GM12892 (cell line): ENCODE data around the gene EGFL8.
"Not testable (repeated sequence)": the region's sequence is repeated elsewhere in the genome, so short reads cannot be mapped to it uniquely, and the experiment has no call there.

Experiments used
- DNase-seq: peaks from one replicate; pipeline ENCODE4 v3.0.0; 2011; ENCODE audit not compliant: insufficient read length
- FAIRE-seq: peaks from 2 replicates; lab custom pipeline; 2011; peaks lifted over from hg19 to GRCh38; lab: Jason Lieb, UNC
- POLR2A ChIP-seq: IDR thresholded peaks from 2 replicates; pipeline ENCODE4 v1.6.1; 2011; ENCODE audit warnings: low read depth, low read length, control low read depth
- POLR2AphosphoS5 ChIP-seq: IDR thresholded peaks from 2 replicates; pipeline ENCODE4 v1.6.1; 2011; ENCODE audit warnings: low read depth, low read length, control low read depth
- TAF1 ChIP-seq: IDR thresholded peaks from 2 replicates; pipeline ENCODE4 v1.6.1; 2011; ENCODE audit warnings: low read depth, mild to moderate bottlenecking, control low read depth, low read length, borderline replicate concordance

The EGFL8 gene

DNA sequence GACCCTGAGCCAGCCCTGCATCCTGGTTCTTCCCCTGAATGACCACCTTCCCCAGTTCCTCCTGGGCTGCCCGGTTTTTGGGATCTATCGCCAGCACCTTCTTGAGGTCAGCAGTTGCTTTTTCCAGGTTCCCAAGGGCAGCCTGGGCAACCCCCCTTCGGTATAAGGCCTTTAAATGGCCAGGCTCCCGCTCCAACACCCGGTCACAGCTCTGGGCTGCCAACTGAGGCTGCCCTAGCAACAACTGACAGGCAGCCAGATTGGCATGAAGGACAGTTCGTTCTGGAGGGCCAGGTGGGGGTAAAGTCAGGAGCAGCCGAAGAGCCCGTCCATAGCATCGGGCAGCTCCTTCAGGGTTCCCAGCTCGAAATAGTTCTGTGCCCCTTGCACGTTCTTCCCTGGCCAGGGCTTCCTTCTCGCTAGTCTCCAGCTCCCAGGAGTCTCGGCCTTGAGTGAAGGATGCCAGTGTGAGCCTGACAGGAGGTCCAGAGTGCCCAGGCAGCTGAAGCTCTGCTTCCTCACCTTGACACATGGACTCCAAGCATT, 35.6 kb upstream of the EGFL8 start:
- DNase-seq, result no peak
- FAIRE-seq, result no peak
- no peak for TF ChIP-seq TAF1
- no peak for TF ChIP-seq POLR2A
- no peak for TF ChIP-seq POLR2AphosphoS5

GRCh38 chr6:32129297-32130088, 34.9 kb upstream of the EGFL8 start:
- no peak for FAIRE-seq
- no peak for TF ChIP-seq TAF1
- no peak for TF ChIP-seq POLR2A
- no peak for TF ChIP-seq POLR2AphosphoS5

DNA sequence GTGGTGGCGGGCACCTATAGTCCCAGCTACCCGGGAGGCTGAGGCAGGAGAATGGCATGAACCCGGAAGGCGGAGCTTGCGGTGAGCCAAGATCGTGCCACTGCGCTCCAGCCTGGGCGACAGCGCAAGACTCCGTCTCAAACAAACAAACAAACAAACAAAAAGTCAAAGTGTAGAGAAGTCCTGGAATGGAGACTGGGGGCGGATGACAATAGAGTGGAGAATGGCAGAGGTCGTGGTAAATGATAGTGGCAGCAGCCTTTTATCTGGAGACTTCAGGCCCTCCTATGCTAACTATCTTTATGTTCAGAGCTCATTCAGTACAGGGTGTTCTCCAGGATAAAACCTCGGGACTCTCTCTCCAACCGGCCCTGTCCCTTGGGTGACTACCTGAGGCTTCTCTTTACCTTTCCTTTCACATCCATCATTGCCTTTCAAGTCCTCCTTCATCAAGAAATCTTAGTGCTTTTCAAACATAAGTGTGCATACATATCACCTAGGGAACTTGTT, 32.9 kb upstream of the EGFL8 start:
- FAIRE-seq, result no peak
- no peak for TF ChIP-seq TAF1
- no peak for TF ChIP-seq POLR2A
- TF ChIP-seq POLR2AphosphoS5, result no peak
- no peak for DNase-seq

More at GRCh38 chr6:32129297-32130088, 34.9 kb upstream of the EGFL8 start:
- no peak for DNase-seq

- TF ChIP-seq TAF1 (no peak), POLR2A (no peak), POLR2AphosphoS5 (no peak)
These were observed 32.3 kb upstream of the EGFL8 start for GRCh38 chr6:32132110-32132509.

GRCh38 chr6:32133786-32134185, 30.6 kb upstream of the EGFL8 start:
- FAIRE-seq, result no peak
- DNase-seq, result no peak
- TF ChIP-seq POLR2AphosphoS5, result no peak
- TF ChIP-seq POLR2A, result no peak
- no peak for TF ChIP-seq TAF1

More at GRCh38 chr6:32132110-32132509, 32.3 kb upstream of the EGFL8 start:
- FAIRE-seq, result no peak
- no peak for DNase-seq

GRCh38 chr6:32137454-32137853, 26.9 kb upstream of the EGFL8 start:
- TF ChIP-seq POLR2A (no peak), POLR2AphosphoS5 (no peak), TAF1 (no peak)
- FAIRE-seq (no peak), DNase-seq (no peak)

GRCh38 chr6:32139590-32139989, 24.8 kb upstream of the EGFL8 start:
- no peak for DNase-seq
- TF ChIP-seq POLR2AphosphoS5, result no peak
- no peak for TF ChIP-seq TAF1
- TF ChIP-seq POLR2A, result no peak
- FAIRE-seq, result no peak

GRCh38 chr6:32140420-32141046, 23.9 kb upstream of the EGFL8 start:
- no peak for DNase-seq
- FAIRE-seq, result no peak
- TF ChIP-seq POLR2A (no peak), TAF1 (no peak), POLR2AphosphoS5 (no peak)

DNA sequence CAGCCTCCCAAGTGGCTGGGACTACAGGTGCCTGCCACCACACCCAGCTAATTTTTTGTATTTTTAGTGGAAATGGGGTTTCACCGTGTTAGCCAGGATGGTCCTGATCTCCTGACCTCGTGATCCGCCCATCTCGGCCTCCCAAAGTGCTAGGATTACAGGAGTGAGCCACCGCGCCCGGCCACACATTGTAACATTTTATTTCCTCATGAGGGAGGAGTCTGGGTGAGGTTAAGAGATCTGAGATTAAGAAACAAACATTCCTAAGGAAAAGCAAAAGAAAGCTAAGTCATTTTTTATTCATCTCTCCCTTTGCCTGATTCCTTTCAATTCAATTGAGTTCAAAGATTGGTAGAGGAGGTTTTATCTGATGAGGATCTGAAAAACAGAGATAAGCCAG, 20.2 kb upstream of the EGFL8 start:
- FAIRE-seq, DNase-seq: not testable (repeated sequence)

DNA sequence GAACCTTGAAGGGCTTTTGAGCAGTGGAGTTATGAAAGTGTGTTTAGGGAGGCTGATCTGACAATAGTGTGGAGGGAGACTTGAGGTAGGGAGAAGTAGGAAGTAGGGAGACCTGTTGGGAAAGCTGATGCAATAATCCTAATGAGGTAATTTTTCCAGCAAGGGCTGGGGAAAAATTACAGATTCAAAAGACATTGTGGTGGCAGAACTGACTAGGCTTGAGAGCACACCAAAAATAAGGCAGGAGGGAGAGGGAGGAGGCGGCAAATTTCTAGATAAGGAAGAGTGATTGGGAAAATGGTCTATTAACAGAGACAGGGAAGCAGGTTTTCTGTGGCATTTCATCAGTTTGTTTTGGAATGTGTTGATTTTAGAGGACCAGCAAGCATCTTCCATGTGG, 18.1 kb upstream of the EGFL8 start:
- TF ChIP-seq POLR2AphosphoS5 (no peak), TAF1 (no peak), POLR2A (no peak)
- DNase-seq (no peak), FAIRE-seq (no peak)

DNA sequence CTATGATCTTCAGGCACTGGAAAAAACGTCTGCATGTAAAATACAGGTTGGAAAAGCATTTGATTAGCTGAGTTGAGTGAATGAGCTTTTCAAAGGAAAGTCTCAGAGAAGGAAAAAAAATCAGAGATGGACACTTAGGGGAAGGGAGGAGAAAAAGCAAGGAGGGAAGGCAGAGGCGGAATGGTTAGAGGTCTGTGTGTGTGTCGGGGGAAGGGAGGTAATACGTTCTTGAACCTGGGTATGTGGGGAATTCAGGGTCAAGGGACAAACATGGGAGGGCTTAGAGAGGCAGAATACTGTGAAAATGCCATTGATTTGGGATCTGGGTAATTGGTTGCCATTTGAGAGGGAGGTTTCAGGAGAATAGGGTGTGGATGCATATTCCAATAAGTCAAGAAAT, 17.7 kb upstream of the EGFL8 start:
- no peak for FAIRE-seq
- TF ChIP-seq POLR2A (no peak), TAF1 (no peak), POLR2AphosphoS5 (no peak)
- no peak for DNase-seq
